Measurements from ENCODE around the gene LINS1. TPM values are rescaled to one million over a fixed set of nuclear protein-coding genes. Genes with fewer than 3 reads are reported as not detected.

LINS1 gene
- total RNA-seq, result 10 to 100 TPM; 38.9 to 39.6 TPM
- polyA plus RNA-seq (2013, experiment 1 of 2), result 90.4 TPM
- polyA plus RNA-seq (2013, experiment 2 of 2), result 97.4 TPM
- total RNA-seq, result 44.3 to 186 (median 102) reads per million in 172 experiments

GRCh38 chr15:100602064-100602822 is at the start of gene LINS1, which contains the start of gene ASB7:
Gene LINS1, minus strand, starts transcription at chr15:100602184. Its CDS starts 21,342 bp downstream, at chr15:100580842.
Gene ASB7, plus strand, starts transcription at chr15:100602589. Its CDS starts 9,628 bp downstream, at chr15:100612217.
- H3K9me3 Mint-ChIP-seq, result no peaks in the 10 kb centered on the region
- intact Hi-C loops (cut with DNase I, micrococcal nuclease), result loop anchor here (2.0 to 10.0 kb wide), 10 partner anchors 29 to 1123 kb away; partner anchors contain the start of genes ADAMTS17 (in 2 of the 2), CHSY1 (in 1 of the 2), MEF2A (in 1 of the 2) and SELENOS (in 1 of the 2)
- H3K27ac Mint-ChIP-seq, result peak within 1 kb of the TSS; percentile 87
- no peaks in the 10 kb centered on the region for H3K9me3 ChIP-seq (ENCODE audit: control insufficient read depth in 1 of 2, insufficient read depth in 1 of 2, low read length in 2 of 2)
- peaks cover 44% of the 10 kb centered on the region for H3K4me1 ChIP-seq (ENCODE audit: insufficient read depth, low read length)
- ATAC-seq (ENCODE audit: poor library complexity) (peak; percentile 89), DNase-seq (peak; percentile 99 to 100 (median 100))
- peaks cover 62% of the 10 kb centered on the region for H3K4me1 Mint-ChIP-seq (ENCODE audit: low read depth)
- peak within 1 kb of the TSS; percentile 84 to 94 for H3K27ac ChIP-seq (ENCODE audit: low read depth in 1 of 2, low read length in 2 of 2)
- peaks cover 17% of the 10 kb centered on the region for H3K36me3 ChIP-seq (ENCODE audit: insufficient read depth, low read length)
- POLR2A ChIA-PET, result interaction anchor here (0.5 to 2.7 kb wide), 21 partner anchors 8 to 1122 kb away, joined by 3 to 29 read pairs (median 4); partner anchors contain the start of genes ADAMTS17, LYSMD4, SNRPA1 and TARS3
- peaks cover 31% of the 10 kb centered on the region for H3K36me3 Mint-ChIP-seq (ENCODE audit: low read depth)
- H3K4me3 Mint-ChIP-seq, result peak within 1 kb of the TSS; percentile 96
- H3K27me3 Mint-ChIP-seq, result no peaks in the 10 kb centered on the region
- peak within 1 kb of the TSS; percentile 96 for H3K4me3 ChIP-seq (ENCODE audit: low read length)
- H3K27me3 ChIP-seq (ENCODE audit: control insufficient read depth in 1 of 2, insufficient read depth in 2 of 2, low read length in 2 of 2), result no peaks in the 10 kb centered on the region
- TF ChIP-seq, protein P1, sequence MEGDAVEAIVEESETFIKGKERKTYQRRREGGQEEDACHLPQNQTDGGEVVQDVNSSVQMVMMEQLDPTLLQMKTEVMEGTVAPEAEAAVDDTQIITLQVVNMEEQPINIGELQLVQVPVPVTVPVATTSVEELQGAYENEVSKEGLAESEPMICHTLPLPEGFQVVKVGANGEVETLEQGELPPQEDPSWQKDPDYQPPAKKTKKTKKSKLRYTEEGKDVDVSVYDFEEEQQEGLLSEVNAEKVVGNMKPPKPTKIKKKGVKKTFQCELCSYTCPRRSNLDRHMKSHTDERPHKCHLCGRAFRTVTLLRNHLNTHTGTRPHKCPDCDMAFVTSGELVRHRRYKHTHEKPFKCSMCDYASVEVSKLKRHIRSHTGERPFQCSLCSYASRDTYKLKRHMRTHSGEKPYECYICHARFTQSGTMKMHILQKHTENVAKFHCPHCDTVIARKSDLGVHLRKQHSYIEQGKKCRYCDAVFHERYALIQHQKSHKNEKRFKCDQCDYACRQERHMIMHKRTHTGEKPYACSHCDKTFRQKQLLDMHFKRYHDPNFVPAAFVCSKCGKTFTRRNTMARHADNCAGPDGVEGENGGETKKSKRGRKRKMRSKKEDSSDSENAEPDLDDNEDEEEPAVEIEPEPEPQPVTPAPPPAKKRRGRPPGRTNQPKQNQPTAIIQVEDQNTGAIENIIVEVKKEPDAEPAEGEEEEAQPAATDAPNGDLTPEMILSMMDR (IDR thresholded peaks at IDR 0.05), result no peak
- CTCF ChIA-PET, result interaction anchor here (0.7 to 3.7 kb wide), 6 partner anchors 30 to 692 kb away, joined by 3 to 18 read pairs (median 3); partner anchors contain the start of gene SNRPA1

DNA sequence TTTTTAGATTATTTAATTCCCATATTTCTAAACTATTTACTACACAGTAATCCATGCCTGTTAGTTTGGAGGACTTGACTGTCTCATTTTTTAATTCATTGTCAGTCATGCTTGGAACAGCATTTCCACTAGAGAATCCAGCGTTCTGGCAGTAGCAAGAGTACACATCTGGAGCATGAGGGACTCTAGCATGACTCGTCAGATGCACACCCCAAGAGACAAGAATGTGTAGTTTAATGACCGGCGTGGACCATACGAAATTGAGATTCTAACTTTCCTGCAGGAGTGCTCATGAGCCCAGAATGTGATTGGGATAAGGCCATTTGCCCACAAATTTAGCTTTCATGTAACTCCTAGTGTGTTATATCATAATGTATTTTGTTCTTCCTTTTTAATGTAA is 49.3 kb upstream of the LINS1 start:
- no peaks in the 10 kb centered on the region for H3K27me3 ChIP-seq (ENCODE audit: control insufficient read depth in 1 of 2, insufficient read depth in 2 of 2, low read length in 2 of 2)
- no peaks in the 10 kb centered on the region for H3K4me1 ChIP-seq (ENCODE audit: insufficient read depth, low read length)
- intact Hi-C loops (cut with DNase I, micrococcal nuclease), result no loop called here
- H3K4me3 Mint-ChIP-seq, result no peak overlapping the region
- H3K4me1 Mint-ChIP-seq (ENCODE audit: low read depth), result no peaks in the 10 kb centered on the region
- ATAC-seq (ENCODE audit: poor library complexity), result no peak
- no peak overlapping the region for H3K27ac ChIP-seq (ENCODE audit: low read depth in 1 of 2, low read length in 2 of 2)
- TF ChIP-seq, protein P1 (IDR thresholded peaks at IDR 0.05), result no peak
- H3K27ac Mint-ChIP-seq, result no peak overlapping the region
- POLR2A ChIA-PET, result no interaction called here
- DNase-seq, result no peak
- peaks cover 11% of the 10 kb centered on the region for H3K36me3 ChIP-seq (ENCODE audit: insufficient read depth, low read length)
- H3K4me3 ChIP-seq (ENCODE audit: low read length), result no peak overlapping the region
- CTCF ChIA-PET, result interaction anchor here (0.6 kb wide), 1 partner anchor 302 kb away, joined by 3 read pairs; no protein-coding TSS in a partner anchor
- H3K9me3 Mint-ChIP-seq, result no peaks in the 10 kb centered on the region
- no peaks in the 10 kb centered on the region for H3K9me3 ChIP-seq (ENCODE audit: control insufficient read depth in 1 of 2, insufficient read depth in 1 of 2, low read length in 2 of 2)
- H3K36me3 Mint-ChIP-seq (ENCODE audit: low read depth), result peaks cover 41% of the 10 kb centered on the region
- H3K27me3 Mint-ChIP-seq, result no peaks in the 10 kb centered on the region

DNA sequence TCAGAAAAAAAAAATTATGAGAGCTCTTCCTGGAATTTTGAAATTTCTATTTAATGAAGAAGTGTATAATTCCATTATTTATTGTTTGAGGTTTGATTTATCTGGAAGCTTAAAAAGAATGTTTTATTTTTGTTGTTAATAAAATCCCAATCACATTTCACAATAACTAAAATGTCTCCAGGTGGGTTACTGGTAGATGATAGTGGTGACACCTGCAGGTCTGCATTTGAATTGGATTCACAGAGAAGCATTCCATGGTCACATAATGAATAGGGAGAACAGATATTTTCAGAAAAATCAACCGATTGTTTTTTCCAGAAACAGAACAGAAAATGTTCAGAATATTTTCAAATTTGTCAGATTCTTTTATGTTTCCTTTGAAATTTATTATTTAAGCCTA is 48.7 kb upstream of the LINS1 start:
- ChIA-PET CTCF (interaction anchor here (0.6 kb wide), 1 partner anchor 302 kb away, joined by 3 read pairs; no protein-coding TSS in a partner anchor), POLR2A (no interaction called here)
- DNase-seq (no peak), ATAC-seq (ENCODE audit: poor library complexity) (no peak)
- Histone ChIP-seq H3K27me3 (ENCODE audit: control insufficient read depth in 1 of 2, insufficient read depth in 2 of 2, low read length in 2 of 2) (no peaks in the 10 kb centered on the region), H3K36me3 (ENCODE audit: insufficient read depth, low read length) (peaks cover 11% of the 10 kb centered on the region), H3K9me3 (ENCODE audit: control insufficient read depth in 1 of 2, insufficient read depth in 1 of 2, low read length in 2 of 2) (no peaks in the 10 kb centered on the region), H3K4me3 (ENCODE audit: low read length) (no peak overlapping the region), H3K4me1 (ENCODE audit: insufficient read depth, low read length) (no peaks in the 10 kb centered on the region), H3K27ac (ENCODE audit: low read depth in 1 of 2, low read length in 2 of 2) (no peak overlapping the region)
- peaks cover 41% of the 10 kb centered on the region for H3K36me3 Mint-ChIP-seq (ENCODE audit: low read depth)
- peaks cover 4% of the 10 kb centered on the region for H3K4me1 Mint-ChIP-seq (ENCODE audit: low read depth)
- no peaks in the 10 kb centered on the region for H3K27me3 Mint-ChIP-seq
- no peak overlapping the region for H3K4me3 Mint-ChIP-seq
- H3K27ac Mint-ChIP-seq, result no peak overlapping the region
- intact Hi-C loops (cut with DNase I, micrococcal nuclease), result no loop called here
- TF ChIP-seq, protein P1 (IDR thresholded peaks at IDR 0.05), result no peak
- no peaks in the 10 kb centered on the region for H3K9me3 Mint-ChIP-seq
